Pancreas (tissue), 10 donors: Measurements from ENCODE around the gene CCL14. TPM values are rescaled to one million over a fixed set of nuclear protein-coding genes. Genes with fewer than 3 reads are reported as not detected.
"Not testable (repeated sequence)": the region's sequence is repeated elsewhere in the genome, so short reads cannot be mapped to it uniquely, and the experiment has no call there.

Source experiments
- ATAC-seq, 4 donors: fragments of 200-7000 bp; cut with Tn5 transposase; one replicate each; pipeline versions ENCODE4 v1.8.0 to v1.9.1; 2020; ENCODE audit warnings: mild to moderate bottlenecking in 4 of 4, moderate library complexity in 4 of 4
- DNase-seq, 6 donors: peaks; one replicate each; pipeline ENCODE4 v3.0.0-alpha.2; 2020
- FAIRE-seq: peaks from 2 replicates; lab custom pipeline; 2012; peaks lifted over from hg19 to GRCh38; lab: Jason Lieb, UNC
- H3K27ac ChIP-seq, 4 donors: fragments of 200-600 bp; sonication (generic); 1 replicate in 3 of 4; 2 replicates in 1 of 4; pipeline versions ENCODE4 v1.5.0 to v1.8.0; 2020
- H3K27me3 ChIP-seq, 4 donors: fragments of 200-600 bp; one replicate each; pipeline ENCODE4 v1.8.0; 2021
- H3K36me3 ChIP-seq, 3 donors: fragments of 200-600 bp; sonication (generic) in 1 of 3; one replicate each; pipeline versions ENCODE4 v1.5.0 to v1.8.0; 2020 to 2021
- H3K4me1 ChIP-seq, 3 donors: fragments of 200-600 bp; one replicate each; pipeline ENCODE4 v1.8.0; 2021
- H3K4me3 ChIP-seq, 4 donors: fragments of 200-600 bp; sonication (generic) in 2 of 4; one replicate each; pipeline versions ENCODE4 v1.5.0 to v1.8.0; 2020 to 2021
- H3K9me3 ChIP-seq, 4 donors: fragments of 200-600 bp; one replicate each; pipeline ENCODE4 v1.8.0; 2021
- WGBS, 2 donors: extraction: QIAGEN DNeasy Blood & Tissue Kit; methylation state at CpG; one replicate each; pipeline ENCODE4 v1.1.7; 2013; 5-methylcytosine and 5-hydroxymethylcytosine counted together
- intact Hi-C, 3 donors: fragments of 100-400 bp; cut with DNase I; formaldehyde crosslinking; loops; one replicate each; pipeline versions ENCODE4 v1.11.1 to v1.14.2; 2022
- polyA plus RNA-seq, 2 donors: library from polyadenylated mRNA; stranded (reverse); fragments of 200-250 nt; gene quantifications; one replicate each; pipeline ENCODE4 v1.2.3, GENCODE V29; 2013
- total RNA-seq, 6 donors: library from RNA; stranded (reverse); fragmentation: NEBNext Ultra II Directional in 4 of 6; extraction: Animal tissue kit (Norgen Biotek cat#: 25700) in 4 of 6; gene quantifications; one replicate each; pipeline versions ENCODE4 v1.2.1 to v1.2.4, GENCODE V29; 2021 to 2023
- TF ChIP-seq, protein P1 (sequence below), 4 donors: fragments of 200-600 bp; sonication (generic) in 3 of 4; IDR thresholded peaks; one replicate each; pipeline versions ENCODE4 v1.5.0 to v1.8.0; 2021; ENCODE audit warnings: antibody characterized with exemption in 4 of 4
- donor health status: healthy with polysubstance abuse.
- donor health status: DM: no; HTN: no; CAD: no; lungs with moderate emphysema.
- donor health status: DM: no; HTN: no; CAD: no.
- donor health status: control.
- donor health status: control.
- donor health status: Bipolar disorder and iron deficiency.
- donor health status: DM: yes; HTN: yes; CAD: no.
- donor health status: DM: no; HTN: no; CAD: no.
- donor health status: DM: no; HTN: no; CAD: no.
- donor health status: DM: yes; HTN: yes; CAD: no.

Gene CCL14
- total and polyA plus RNA-seq, 8 donors = 1.9 to 53.7 (median 5.9) TPM

DNA sequence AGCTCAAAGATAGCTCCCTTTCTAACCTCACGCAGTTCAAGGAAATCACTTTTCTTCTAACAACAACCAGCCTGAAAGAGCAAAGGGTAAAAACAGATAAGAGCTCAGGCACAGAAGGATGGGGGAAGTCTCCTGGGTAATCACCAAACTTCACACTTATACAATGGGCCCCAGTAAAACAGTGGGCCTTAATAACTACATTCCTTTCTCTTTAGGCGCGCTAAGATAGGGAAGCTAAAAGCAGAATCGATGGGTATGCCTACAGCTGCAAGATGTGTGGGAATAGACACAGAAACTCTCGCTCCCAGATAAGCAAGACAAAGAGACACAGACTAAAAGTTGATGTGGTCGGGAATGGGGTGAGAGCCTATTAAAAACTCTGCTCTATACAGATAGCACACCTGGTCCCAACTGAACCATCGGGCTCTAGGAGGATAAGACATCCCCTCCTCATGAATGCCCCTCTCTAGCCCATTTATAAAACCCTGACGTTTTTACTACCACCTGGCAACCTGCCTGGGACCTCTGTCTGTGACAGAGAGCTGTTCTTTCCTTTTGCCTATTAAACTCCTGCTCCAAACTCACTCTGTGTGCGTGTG is 43.8 kb downstream of the CCL14 start:
- no peak overlapping the region for H3K27ac ChIP-seq
- no peaks in the 10 kb centered on the region for H3K27me3 ChIP-seq
- intact Hi-C loops = no loop called here
- H3K4me1 ChIP-seq = no peaks in the 10 kb centered on the region
- TF ChIP-seq, protein P1, sequence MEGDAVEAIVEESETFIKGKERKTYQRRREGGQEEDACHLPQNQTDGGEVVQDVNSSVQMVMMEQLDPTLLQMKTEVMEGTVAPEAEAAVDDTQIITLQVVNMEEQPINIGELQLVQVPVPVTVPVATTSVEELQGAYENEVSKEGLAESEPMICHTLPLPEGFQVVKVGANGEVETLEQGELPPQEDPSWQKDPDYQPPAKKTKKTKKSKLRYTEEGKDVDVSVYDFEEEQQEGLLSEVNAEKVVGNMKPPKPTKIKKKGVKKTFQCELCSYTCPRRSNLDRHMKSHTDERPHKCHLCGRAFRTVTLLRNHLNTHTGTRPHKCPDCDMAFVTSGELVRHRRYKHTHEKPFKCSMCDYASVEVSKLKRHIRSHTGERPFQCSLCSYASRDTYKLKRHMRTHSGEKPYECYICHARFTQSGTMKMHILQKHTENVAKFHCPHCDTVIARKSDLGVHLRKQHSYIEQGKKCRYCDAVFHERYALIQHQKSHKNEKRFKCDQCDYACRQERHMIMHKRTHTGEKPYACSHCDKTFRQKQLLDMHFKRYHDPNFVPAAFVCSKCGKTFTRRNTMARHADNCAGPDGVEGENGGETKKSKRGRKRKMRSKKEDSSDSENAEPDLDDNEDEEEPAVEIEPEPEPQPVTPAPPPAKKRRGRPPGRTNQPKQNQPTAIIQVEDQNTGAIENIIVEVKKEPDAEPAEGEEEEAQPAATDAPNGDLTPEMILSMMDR (IDR thresholded peaks at IDR 0.05) = no peak
- H3K9me3 ChIP-seq = no peaks in the 10 kb centered on the region
- whole genome bisulfite sequencing, 2 donors = 22 to 24% methylated on average over 9 of the region's 9 CpGs
- no peak overlapping the region for H3K4me3 ChIP-seq
- DNase-seq (no peak), ATAC-seq (peak in 2 of 4 donors; percentile 9 to 19), FAIRE-seq (no peak)
- H3K36me3 ChIP-seq = no peaks in the 10 kb centered on the region

DNA sequence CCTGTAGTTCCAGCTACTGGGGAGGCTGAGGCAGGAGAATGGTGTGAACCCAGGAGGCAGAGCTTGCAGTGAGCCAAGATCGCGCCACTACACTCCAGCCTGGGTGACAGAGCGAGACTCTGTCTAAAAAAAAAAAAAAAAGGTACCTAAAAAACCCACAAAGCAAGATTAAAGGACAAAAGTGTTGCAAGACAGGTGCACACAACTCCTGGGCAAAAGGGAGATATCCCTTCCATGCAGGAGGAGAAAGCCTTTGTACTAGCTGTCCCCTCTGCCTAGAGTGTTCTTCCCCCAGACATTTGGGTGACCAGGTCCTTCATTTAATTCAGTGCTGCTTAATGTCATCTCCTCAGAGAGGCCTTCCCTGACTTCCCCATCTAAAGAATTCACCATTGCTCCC is 48.0 kb downstream of the CCL14 start:
- DNase-seq, H3K9me3 ChIP-seq, intact Hi-C loops, H3K4me1 ChIP-seq, H3K27ac ChIP-seq, ATAC-seq, H3K36me3 ChIP-seq, H3K4me3 ChIP-seq, FAIRE-seq, H3K27me3 ChIP-seq: not testable (repeated sequence)
- WGBS, 2 donors = 92 to 96% methylated on average over 2 to 3 of the region's 3 CpGs

DNA sequence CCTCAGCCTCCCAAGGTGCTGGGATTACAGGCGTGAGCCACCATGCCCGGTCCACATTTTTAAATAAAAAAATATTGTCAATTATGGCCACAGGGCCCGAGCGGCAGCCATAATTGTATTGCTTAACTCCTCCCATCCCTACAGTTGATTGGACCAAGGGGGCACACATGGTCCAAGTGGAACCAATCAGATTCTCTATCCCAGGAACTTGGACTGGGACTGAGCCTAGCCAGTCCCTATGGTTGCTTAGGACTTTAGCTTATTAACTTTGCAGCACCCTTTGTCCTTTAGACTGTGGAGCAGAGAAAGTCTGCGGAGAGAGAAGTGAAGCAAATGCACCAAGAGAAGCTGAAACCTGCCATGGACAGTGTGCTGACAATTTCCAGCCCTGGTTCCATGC is 50.5 kb downstream of the CCL14 start:
- Histone ChIP-seq H3K27ac (no peak overlapping the region), H3K4me3 (no peak overlapping the region), H3K27me3 (no peaks in the 10 kb centered on the region), H3K9me3 (no peaks in the 10 kb centered on the region), H3K4me1 (no peaks in the 10 kb centered on the region), H3K36me3 (no peaks in the 10 kb centered on the region)
- no peak for FAIRE-seq
- no peak for DNase-seq
- TF ChIP-seq, protein P1 (IDR thresholded peaks at IDR 0.05) = no peak
- WGBS, 2 donors = 77 to 88% methylated on average over 5 of the region's 5 CpGs
- ATAC-seq = no peak
- intact Hi-C loops = no loop called here

DNA sequence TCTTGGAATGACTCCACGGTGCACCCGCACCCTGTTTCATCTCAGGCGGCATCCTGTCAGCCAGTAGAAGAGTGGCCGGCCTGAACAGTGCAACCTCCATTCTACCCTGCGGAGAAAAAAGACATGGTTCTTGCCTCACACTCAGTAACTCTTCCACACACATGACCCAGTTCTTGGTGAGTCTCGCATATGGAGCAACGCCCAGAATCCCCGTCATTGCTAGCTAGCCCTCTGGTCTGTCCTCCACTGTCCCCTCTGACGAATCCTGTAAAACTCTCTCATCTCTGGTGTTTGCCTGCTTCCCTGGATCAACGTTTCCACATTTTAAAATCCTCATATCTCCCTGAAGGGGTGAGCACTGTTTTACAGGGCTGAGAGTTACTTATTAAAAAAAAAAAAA is 51.8 kb downstream of the CCL14 start:
- H3K36me3 ChIP-seq = no peaks in the 10 kb centered on the region
- no peak overlapping the region for H3K4me3 ChIP-seq
- ATAC-seq (peak in 3 of 4 donors; percentile 12 to 48 (median 41)), DNase-seq (no peak), FAIRE-seq (no peak)
- intact Hi-C loops = no loop called here
- no peak overlapping the region for H3K27ac ChIP-seq
- peaks cover 0 to 4% (median 0%) of the 10 kb centered on the region in 3 donors for H3K4me1 ChIP-seq
- H3K9me3 ChIP-seq = no peaks in the 10 kb centered on the region
- TF ChIP-seq, protein P1 (IDR thresholded peaks at IDR 0.05) = no peak
- WGBS, 2 donors = 66% methylated on average over 10 of the region's 10 CpGs
- H3K27me3 ChIP-seq = no peaks in the 10 kb centered on the region

Other genes with a start within 250 kb of the CCL14 start
- under 1 TPM; 0.03 to 0.15 (median 0.07) TPM for gene GAS2L2, start 233.5 kb downstream of the CCL14 start, total RNA-seq
- under 1 TPM in 1 of 2 donors, not detected in 1; 0.33 TPM for gene GAS2L2, start 233.5 kb downstream of the CCL14 start, polyA plus RNA-seq
- under 1 TPM in 2 of 6 donors, not detected in 4; 0.17 to 0.28 TPM for gene C17orf50, start 225.8 kb downstream of the CCL14 start, total RNA-seq
- under 1 TPM in 1 of 2 donors, not detected in 1; 0.12 TPM for gene C17orf50, start 225.8 kb downstream of the CCL14 start, polyA plus RNA-seq
- 1 to 10 TPM in 2 of 6 donors, under 1 TPM in 4; 0.20 to 2.5 (median 0.78) TPM for gene MMP28, start 191.1 kb downstream of the CCL14 start, total RNA-seq
- gene MMP28, start 191.1 kb downstream of the CCL14 start, polyA plus RNA-seq = 1 to 10 TPM; 3.0 to 3.8 TPM
- gene TAF15, start 177.2 kb downstream of the CCL14 start, total RNA-seq = 10 to 100 TPM; 62.9 to 85.2 (median 69.0) TPM
- gene TAF15, start 177.2 kb downstream of the CCL14 start, polyA plus RNA-seq = 10 to 100 TPM; 73.5 to 88.1 TPM
- not detected for gene HEATR9, start 117.8 kb downstream of the CCL14 start, total RNA-seq
- not detected for gene HEATR9, start 117.8 kb downstream of the CCL14 start, polyA plus RNA-seq
- gene CCL5, start 106.4 kb downstream of the CCL14 start, total RNA-seq = 1 to 10 TPM in 4 of 6 donors, under 1 TPM in 2; 0.47 to 3.5 (median 2.0) TPM
- 1 to 10 TPM; 1.5 to 2.1 TPM for gene CCL5, start 106.4 kb downstream of the CCL14 start, polyA plus RNA-seq
- gene RDM1, start 56.0 kb downstream of the CCL14 start, total RNA-seq = under 1 TPM in 1 of 6 donors, not detected in 5; 0.31 TPM
- not detected for gene RDM1, start 56.0 kb downstream of the CCL14 start, polyA plus RNA-seq
- gene LYZL6, start 43.0 kb downstream of the CCL14 start, total RNA-seq = not detected
- not detected for gene LYZL6, start 43.0 kb downstream of the CCL14 start, polyA plus RNA-seq
- gene CCL16, start 5.2 kb downstream of the CCL14 start, total RNA-seq = not detected
- gene CCL16, start 5.2 kb downstream of the CCL14 start, polyA plus RNA-seq = under 1 TPM; 0.14 to 0.30 TPM
- gene CCL15, start 14.8 kb upstream of the CCL14 start, total RNA-seq = under 1 TPM in 3 of 6 donors, not detected in 3; 0.32 to 0.55 (median 0.32) TPM
- gene CCL15, start 14.8 kb upstream of the CCL14 start, polyA plus RNA-seq = under 1 TPM in 1 of 2 donors, not detected in 1; 0.59 TPM
- 1 to 10 TPM in 2 of 6 donors, under 1 TPM in 2, not detected in 2; 0.39 to 2.2 (median 0.93) TPM for gene CCL23, start 31.2 kb upstream of the CCL14 start, total RNA-seq
- under 1 TPM; 0.46 to 0.70 TPM for gene CCL23, start 31.2 kb upstream of the CCL14 start, polyA plus RNA-seq
- gene CCL18, start 77.5 kb upstream of the CCL14 start, total RNA-seq = 1 to 10 TPM in 2 of 6 donors, under 1 TPM in 2, not detected in 2; 0.13 to 1.5 (median 1.1) TPM
- gene CCL18, start 77.5 kb upstream of the CCL14 start, polyA plus RNA-seq = not detected
- 1 to 10 TPM in 4 of 6 donors, under 1 TPM in 2; 0.28 to 3.5 (median 1.2) TPM for gene CCL3, start 103.4 kb upstream of the CCL14 start, total RNA-seq
- gene CCL3, start 103.4 kb upstream of the CCL14 start, polyA plus RNA-seq = under 1 TPM; 0.56 to 0.76 TPM
- 1 to 10 TPM in 4 of 6 donors, under 1 TPM in 2; 0.28 to 2.0 (median 1.5) TPM for gene CCL4, start 117.1 kb upstream of the CCL14 start, total RNA-seq
- gene CCL4, start 117.1 kb upstream of the CCL14 start, polyA plus RNA-seq = under 1 TPM; 0.47 to 0.99 TPM
- 1 to 10 TPM; 2.2 to 5.7 (median 3.4) TPM for gene TBC1D3B, start 189.9 kb upstream of the CCL14 start, total RNA-seq
- gene TBC1D3B, start 189.9 kb upstream of the CCL14 start, polyA plus RNA-seq = 1 to 10 TPM; 3.9 to 4.5 TPM
- under 1 TPM in 3 of 6 donors, not detected in 3; 0.32 to 0.44 (median 0.43) TPM for gene CCL3L1, start 210.0 kb upstream of the CCL14 start, total RNA-seq
- under 1 TPM in 1 of 2 donors, not detected in 1; 0.38 TPM for gene CCL3L1, start 210.0 kb upstream of the CCL14 start, polyA plus RNA-seq
- under 1 TPM in 2 of 6 donors, not detected in 4; 0.76 to 0.90 TPM for gene CCL4L2, start 224.3 kb upstream of the CCL14 start, total RNA-seq
- under 1 TPM in 1 of 2 donors, not detected in 1; 0.16 TPM for gene CCL4L2, start 224.3 kb upstream of the CCL14 start, polyA plus RNA-seq